ES-I3 (cell line): ENCODE results near the gene IL20.

Experiments
- H3K36me3 ChIP-seq: 2 replicates; pipeline ENCODE4 v1.6.1; 2013; ENCODE audit warnings: mild to moderate bottlenecking, low read length, control low read depth, moderate library complexity; ENCODE audit not compliant: insufficient read depth
- H3K4me1 ChIP-seq: 2 replicates; pipeline ENCODE4 v1.6.1; 2013; ENCODE audit warnings: mild to moderate bottlenecking, control low read depth, low read length; ENCODE audit not compliant: insufficient read depth
- H3K9ac ChIP-seq: 2 replicates; pipeline ENCODE4 v1.6.1; 2013; ENCODE audit warnings: low read depth, mild to moderate bottlenecking, low read length, moderate library complexity
- H3K9me3 ChIP-seq: 2 replicates; pipeline ENCODE4 v1.6.1; 2013; ENCODE audit warnings: mild to moderate bottlenecking, low read length, moderate library complexity; ENCODE audit not compliant: control insufficient read depth, insufficient read depth

IL20 gene

GRCh38 chr1:206878456-206878855 lies 13.0 kb downstream of the IL20 start:
- Histone ChIP-seq H3K4me1 (no peaks in the 10 kb centered on the region), H3K36me3 (no peaks in the 10 kb centered on the region), H3K9me3 (peaks cover 8% of the 10 kb centered on the region; the same call in 1 of the 2 replicates), H3K9ac (no peak overlapping the region)

- Histone ChIP-seq H3K9ac (no peak overlapping the region), H3K4me1 (no peaks in the 10 kb centered on the region), H3K36me3 (no peaks in the 10 kb centered on the region), H3K9me3 (peaks cover 8% of the 10 kb centered on the region; the same call in 1 of the 2 replicates)
Measured at GRCh38 chr1:206880314-206880713, 14.9 kb downstream of the IL20 start.

DNA sequence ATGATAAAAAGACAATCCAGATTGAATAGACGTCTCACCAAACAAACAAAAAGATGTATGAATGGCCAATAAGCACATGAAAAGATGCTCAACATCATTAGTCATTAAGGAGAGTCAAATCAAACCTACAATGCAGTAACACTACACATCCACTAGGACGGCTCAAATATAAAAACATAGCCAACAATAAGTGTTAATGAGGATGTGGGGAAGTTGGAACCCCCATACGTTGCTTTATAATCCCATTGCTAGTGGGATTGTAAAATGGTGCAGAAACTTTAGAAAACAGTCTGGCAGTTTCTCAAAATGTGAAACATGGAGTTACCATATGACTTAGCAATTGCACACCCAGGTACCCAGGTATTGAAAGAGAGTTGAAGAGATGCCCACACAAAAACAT lies 17.1 kb downstream of the IL20 start:
- no peaks in the 10 kb centered on the region for H3K36me3 ChIP-seq
- peaks cover 8% of the 10 kb centered on the region; the same call in 1 of the 2 replicates for H3K9me3 ChIP-seq
- H3K4me1 ChIP-seq: no peaks in the 10 kb centered on the region
- no peak overlapping the region for H3K9ac ChIP-seq

DNA sequence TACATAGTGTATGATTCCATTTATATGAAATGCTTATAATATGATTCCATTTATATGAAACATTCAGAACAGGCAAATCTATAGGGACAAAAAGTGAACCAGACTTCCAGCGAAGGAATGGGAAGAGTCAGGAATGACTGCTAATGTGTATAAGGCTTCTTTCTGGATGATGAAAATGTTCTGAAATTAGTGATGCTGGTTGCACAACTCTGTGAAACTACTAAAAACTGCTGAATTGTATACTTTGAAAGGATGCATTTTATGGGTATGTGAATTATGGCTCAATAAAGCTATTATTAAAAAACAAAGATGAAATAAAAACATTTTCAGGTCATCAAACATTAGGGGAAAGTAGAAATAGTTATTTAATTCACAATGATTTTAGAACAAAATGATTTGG lies 17.7 kb downstream of the IL20 start:
- Histone ChIP-seq H3K36me3 (no peaks in the 10 kb centered on the region), H3K4me1 (no peaks in the 10 kb centered on the region), H3K9ac (no peak overlapping the region), H3K9me3 (peaks cover 8% of the 10 kb centered on the region; the same call in 1 of the 2 replicates)

- Histone ChIP-seq H3K9ac (no peak overlapping the region), H3K36me3 (no peaks in the 10 kb centered on the region), H3K9me3 (peaks cover 3% of the 10 kb centered on the region; the same call in 1 of the 2 replicates), H3K4me1 (no peaks in the 10 kb centered on the region)
Measured at GRCh38 chr1:206883876-206884275, 18.5 kb downstream of the IL20 start.

DNA sequence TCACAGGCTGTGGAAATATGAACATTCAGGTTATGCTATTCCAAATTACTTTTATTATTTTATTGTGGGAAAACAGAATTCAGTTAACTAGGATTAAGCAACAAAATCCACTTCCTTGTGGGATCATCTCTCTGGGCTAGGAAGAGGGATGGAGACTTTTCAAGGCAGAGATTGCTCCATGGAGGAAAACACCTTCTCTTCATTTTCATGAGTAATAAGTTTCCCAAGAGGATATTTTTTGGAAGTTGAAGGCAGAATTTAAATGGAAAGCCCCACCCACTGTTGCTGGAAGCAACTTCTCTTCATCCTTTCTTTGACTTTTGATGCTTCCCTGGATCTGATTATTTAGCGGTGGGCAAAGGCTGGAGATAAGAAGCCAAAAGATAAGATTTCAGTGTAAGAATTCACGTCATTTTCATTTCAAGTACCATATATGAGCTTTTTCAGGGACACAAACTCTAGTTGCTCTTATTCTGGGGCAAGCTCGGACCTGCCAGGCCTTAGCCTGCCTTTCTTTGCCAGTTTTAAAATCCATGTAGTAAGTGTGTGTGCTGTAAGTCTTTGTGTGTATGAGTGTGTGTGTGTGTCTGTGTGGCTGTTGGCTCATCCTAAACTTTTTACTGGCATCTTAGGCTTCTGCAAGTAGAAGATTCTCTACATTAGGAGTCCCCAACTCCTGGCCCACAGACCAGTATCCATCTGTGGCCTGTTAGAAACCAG lies 20.1 kb downstream of the IL20 start:
- peaks cover 3% of the 10 kb centered on the region; the same call in 1 of the 2 replicates for H3K9me3 ChIP-seq
- no peak overlapping the region for H3K9ac ChIP-seq
- no peaks in the 10 kb centered on the region for H3K36me3 ChIP-seq
- peaks cover 8% of the 10 kb centered on the region; the same call in 1 of the 2 replicates for H3K4me1 ChIP-seq

GRCh38 chr1:206886831-206887230 lies 21.4 kb downstream of the IL20 start:
- 0 out of 2 replicates have a peak, but pooled peaks cover under 1% of the 10 kb centered on the region for H3K9me3 ChIP-seq
- no peak overlapping the region for H3K9ac ChIP-seq
- peaks cover 11% of the 10 kb centered on the region; the same call in 1 of the 2 replicates for H3K4me1 ChIP-seq
- no peaks in the 10 kb centered on the region for H3K36me3 ChIP-seq

GRCh38 chr1:206887701-206888100 lies 22.3 kb downstream of the IL20 start:
- Histone ChIP-seq H3K9me3 (no peaks in the 10 kb centered on the region), H3K36me3 (no peaks in the 10 kb centered on the region), H3K9ac (no peak overlapping the region), H3K4me1 (peaks cover 11% of the 10 kb centered on the region; the same call in 1 of the 2 replicates)

DNA sequence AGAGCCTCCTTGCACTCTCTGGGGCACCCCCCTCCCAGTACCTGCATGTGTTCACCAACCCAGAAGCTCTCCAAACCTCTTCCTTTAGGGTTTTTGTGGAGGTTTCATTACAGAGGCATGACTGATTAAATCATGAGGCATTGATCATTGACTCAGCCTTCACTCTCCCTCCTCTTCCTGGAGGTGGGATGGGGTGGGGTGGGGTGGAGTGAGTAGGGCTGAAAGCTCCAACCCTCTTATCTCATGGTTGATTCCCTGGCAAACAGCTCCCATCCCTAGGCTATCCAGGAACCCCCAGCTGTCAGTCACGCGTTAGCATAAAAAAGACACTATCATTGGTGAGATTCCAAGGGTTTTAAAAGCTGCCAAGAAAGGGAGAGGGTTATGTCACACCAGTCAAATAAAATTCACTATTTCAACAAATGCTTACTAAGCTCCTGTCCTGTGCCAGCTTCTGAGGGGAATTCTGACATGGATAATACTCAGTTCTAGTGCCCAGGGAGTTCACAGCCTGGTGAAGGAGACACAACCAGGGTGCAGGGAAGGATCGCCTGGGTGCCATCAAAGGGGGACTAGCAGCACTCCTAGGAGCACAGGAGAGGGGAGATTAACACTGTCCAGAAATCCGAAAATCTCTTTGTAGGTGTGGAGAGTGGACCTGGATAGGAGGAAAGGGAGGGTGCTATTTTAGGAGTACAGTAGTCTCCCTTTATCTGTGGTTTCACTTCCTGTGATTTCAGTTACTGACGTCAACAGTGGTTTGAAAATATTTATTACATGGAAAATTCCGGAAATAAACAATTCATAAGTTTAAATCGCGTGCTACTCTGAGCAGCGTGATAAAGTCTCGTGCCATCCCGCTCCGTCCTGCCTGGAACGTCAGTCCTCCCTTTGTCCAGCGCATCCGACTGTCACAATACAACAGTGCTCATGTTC lies 25.0 kb downstream of the IL20 start:
- Histone ChIP-seq H3K9ac (no peak overlapping the region), H3K36me3 (no peaks in the 10 kb centered on the region)

DNA sequence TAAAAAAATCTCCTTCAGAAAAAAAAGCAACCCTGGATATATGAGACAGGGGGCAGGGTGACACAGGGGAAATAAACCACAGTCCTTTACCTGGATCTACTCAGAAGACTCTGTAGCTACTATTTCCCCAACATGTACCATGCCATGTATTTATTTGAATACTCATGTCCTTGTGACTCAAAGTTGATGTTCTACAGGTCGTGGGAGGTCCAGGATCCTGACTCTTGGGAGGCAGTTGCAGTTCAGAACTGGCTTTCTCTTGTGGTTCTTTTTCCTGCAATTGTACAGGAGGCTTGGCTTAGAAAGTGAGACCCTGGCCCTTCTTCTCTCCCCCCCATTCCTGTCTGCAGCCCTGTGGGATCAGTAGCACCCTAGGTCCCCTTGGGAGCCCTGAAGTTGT lies 26.0 kb downstream of the IL20 start:
- H3K9ac ChIP-seq: no peak overlapping the region
- no peaks in the 10 kb centered on the region for H3K9me3 ChIP-seq

More for the DNA sequence above, 25.0 kb downstream of the IL20 start:
- H3K4me1 ChIP-seq: peaks cover 12% of the 10 kb centered on the region; the same call in 1 of the 2 replicates
- H3K9me3 ChIP-seq: no peaks in the 10 kb centered on the region

DNA sequence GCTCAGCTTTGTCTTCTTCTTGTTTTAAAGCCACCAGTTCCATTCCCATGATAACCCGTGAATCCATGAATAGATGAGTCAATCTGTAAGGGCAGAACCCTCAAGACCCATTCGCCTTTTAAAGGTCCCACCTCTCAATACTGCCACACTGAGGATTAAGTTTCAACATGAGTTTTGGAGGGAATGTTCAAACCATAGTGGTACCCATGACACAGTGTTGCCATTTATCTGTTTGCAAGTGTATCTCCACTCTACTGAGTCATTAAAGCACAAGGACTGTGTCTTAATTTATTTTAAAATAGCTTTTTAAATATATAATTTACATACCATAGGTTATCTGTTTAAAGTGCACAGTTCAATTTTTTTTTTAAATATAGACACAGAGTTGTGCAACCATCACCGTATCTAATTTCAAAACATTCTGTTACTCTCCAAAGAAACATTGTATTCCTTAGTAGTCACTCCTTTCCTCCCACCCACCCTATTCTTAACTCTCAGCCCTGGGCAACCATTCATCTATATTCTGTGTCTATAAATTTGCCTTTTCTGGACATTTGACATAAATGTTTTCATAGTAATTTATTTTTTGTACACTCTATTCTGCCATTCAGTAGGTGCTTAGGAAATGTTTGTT lies 27.0 kb downstream of the IL20 start:
- Histone ChIP-seq H3K4me1 (peaks cover 17% of the 10 kb centered on the region; the same call in 1 of the 2 replicates), H3K36me3 (no peaks in the 10 kb centered on the region), H3K9me3 (no peaks in the 10 kb centered on the region), H3K9ac (no peak overlapping the region)

More for the DNA sequence above, 26.0 kb downstream of the IL20 start:
- Histone ChIP-seq H3K4me1 (peaks cover 17% of the 10 kb centered on the region; the same call in 1 of the 2 replicates), H3K36me3 (no peaks in the 10 kb centered on the region)

GRCh38 chr1:206893380-206893779 lies 28.0 kb downstream of the IL20 start:
- Histone ChIP-seq H3K9me3 (no peaks in the 10 kb centered on the region), H3K4me1 (peaks cover 21% of the 10 kb centered on the region; the same call in 1 of the 2 replicates), H3K36me3 (no peaks in the 10 kb centered on the region), H3K9ac (no peak overlapping the region)

DNA sequence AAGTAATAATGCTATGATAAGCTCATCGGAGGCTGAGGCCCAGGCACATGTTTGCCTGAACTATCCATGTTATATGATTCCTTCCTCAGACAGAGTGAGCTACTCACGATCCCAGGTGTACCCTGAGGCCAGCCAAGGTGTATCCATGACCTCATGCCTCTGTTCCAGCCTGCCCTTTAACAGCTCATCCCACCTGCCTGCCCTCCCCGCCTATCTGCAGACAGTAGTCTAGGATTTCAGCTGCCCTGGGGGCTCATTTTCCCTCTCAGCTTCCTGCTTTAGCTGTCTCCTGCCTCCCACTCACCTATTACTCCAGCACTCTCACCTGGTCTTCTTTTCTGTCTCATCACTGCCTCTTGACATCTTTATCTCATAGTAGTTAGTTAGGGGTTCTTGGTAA lies 29.9 kb downstream of the IL20 start:
- Histone ChIP-seq H3K36me3 (no peaks in the 10 kb centered on the region), H3K9me3 (no peaks in the 10 kb centered on the region), H3K9ac (no peak overlapping the region), H3K4me1 (peaks cover 18% of the 10 kb centered on the region; the same call in 1 of the 2 replicates)

DNA sequence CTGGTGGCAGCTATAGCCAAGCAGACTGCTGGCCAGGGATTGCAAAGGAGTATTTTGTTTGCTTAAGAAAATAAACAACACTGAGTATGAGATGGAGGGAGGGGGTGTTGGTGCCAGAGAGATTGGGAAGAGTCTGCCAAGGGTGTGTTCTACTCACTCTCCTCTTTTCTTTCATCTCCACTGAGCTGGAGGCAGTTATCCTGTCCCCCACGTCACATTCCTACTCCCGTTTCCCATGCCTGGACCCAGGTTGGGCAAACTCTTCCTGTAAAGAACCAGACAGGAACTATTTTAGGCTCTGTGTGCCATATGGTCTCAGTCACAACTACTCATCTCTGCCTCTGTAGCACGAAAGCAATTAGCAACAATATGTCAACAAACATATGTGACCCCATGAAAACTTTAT lies 30.4 kb downstream of the IL20 start:
- no peaks in the 10 kb centered on the region for H3K36me3 ChIP-seq
- no peak overlapping the region for H3K9ac ChIP-seq
- H3K9me3 ChIP-seq: no peaks in the 10 kb centered on the region
- peaks cover 13% of the 10 kb centered on the region; the same call in 1 of the 2 replicates for H3K4me1 ChIP-seq
